Measurements from ENCODE around the gene NTSR1.

Gene NTSR1

DNA sequence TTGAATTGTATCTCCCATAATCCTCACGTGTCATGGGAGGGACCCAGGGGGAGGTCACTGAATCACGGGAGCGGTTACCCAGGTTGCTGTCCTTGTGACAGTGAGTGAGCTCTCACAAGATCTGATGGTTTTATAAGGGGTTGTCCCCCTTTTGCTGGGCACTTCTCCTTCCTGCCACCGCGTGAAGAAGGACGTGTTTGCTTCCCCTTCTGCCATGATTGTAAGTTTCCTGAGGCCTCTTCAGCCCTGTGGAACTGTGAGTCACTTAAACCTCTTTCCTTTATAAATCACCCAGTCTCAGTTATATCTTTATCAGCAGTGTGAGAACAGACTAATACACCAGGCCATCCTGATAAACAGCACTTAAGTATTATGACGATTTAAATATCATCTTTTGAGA, 78.7 kb downstream of the NTSR1 start:
- DNase-seq (ENCODE audit: low spot score): no peak

- DNase-seq (ENCODE audit: low spot score): no peak
These were observed 79.2 kb downstream of the NTSR1 start for GRCh38 chr20:62787866-62788265.

DNA sequence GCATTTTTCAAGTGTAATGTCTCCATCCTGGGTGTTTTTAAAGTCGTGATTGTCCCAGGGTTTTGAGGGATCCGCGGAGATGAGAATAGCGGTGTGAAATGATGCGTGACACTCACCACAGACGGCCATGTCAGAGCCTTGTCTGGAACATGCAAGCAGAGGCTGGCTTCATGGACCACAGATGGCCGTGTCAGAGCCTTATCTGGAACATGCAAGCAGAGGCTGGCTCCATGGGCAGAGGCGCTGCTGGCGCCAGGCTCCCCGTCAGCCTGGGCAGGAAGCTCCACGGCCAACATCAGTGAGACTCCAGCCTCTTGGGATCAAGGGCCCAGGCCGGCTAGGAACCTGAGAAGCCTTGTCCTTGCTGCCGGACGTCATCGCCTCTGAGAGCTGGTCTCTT, 80.0 kb downstream of the NTSR1 start:
- DNase-seq (ENCODE audit: low spot score): no peak

- DNase-seq (ENCODE audit: low spot score): no peak
These were observed 81.4 kb downstream of the NTSR1 start for GRCh38 chr20:62790075-62790474.

- DNase-seq (ENCODE audit: low spot score): peak; percentile 84
These were observed 82.9 kb downstream of the NTSR1 start for GRCh38 chr20:62791301-62792181.

DNA sequence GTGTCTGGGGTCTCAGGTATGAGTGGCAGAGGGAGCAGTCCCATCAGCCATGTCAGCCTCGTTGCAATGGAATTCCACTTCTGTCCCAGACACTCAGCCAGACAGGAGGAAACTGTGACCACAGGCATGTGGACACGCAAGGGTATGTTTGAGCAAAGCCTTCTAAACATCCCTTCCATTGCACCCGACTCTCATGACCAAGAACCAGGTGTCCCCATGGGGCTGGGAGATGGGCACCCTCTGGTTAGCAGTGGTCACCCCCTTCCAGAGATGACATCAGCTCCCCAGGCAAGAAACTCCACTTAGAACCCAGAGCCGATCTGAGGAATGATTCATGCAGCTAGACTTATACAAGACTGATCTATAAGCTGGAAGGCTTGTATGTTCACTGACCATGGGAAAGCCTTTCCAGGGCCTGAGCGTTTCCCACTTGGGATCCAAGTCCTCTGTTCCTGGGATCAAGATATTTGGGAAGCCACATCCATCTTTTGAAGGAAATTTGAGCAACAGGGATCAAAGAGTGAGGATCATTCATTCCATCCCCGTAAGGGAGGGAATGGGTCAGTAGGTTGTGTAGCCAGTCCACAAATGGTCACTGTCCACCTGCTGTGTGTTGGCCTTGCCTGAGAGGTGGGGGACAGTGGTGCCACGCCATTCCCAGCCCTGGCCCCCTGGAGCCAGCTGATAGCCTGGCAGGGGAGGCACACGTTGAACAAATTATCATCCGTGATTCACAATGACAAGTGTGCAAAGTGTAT, 83.7 kb downstream of the NTSR1 start:
- peak; percentile 70 for DNase-seq (ENCODE audit: low spot score)

DNA sequence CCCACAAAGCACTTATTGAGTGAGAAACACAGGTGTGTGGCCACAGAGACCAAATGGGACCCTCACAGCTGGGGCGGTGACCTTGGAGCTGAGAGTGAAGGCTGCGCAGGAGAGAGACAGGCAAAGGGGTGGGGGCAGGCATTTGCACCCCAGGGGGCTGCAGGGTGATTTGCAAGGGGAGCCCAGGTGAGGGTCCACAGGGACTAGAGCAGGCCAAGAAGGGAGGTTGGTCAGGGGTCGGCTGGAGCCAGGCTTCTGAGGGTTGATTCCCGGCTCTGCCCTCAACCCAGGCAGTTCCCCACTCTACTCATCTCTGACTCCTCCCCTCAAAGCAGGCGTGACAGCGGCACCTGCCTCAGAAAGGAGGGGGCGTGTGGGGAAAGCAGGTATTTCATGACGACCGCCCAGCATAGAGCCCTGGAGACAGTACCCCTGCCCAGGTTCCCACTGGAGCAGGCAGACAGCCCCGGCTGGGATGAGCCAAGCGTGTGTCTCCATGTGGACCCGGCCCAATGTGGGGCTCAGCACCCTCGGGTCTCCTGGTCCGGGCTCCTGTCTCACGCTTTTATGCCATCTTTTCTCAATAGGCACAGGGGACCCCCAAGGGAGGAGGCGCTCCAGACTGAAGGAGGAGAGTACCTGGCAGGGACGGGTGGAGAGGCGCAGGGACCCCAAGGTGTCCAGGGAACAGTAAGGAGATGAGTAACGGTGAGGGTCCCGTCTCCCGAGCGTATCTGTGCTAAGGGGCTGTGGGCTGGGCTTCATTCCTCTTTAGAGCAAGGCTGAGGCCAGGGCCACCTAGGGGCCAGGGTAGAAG, 84.5 kb downstream of the NTSR1 start:
- DNase-seq (ENCODE audit: low spot score): no peak

- DNase-seq (ENCODE audit: low spot score): no peak
These were observed 85.0 kb downstream of the NTSR1 start for GRCh38 chr20:62793757-62794006.

- peak; percentile 97 for DNase-seq (ENCODE audit: low spot score)
These were observed 85.5 kb downstream of the NTSR1 start for GRCh38 chr20:62794007-62794724.

GRCh38 chr20:62795023-62795761, 86.6 kb downstream of the NTSR1 start:
- peak; percentile 55 for DNase-seq (ENCODE audit: low spot score)

- no peak for DNase-seq (ENCODE audit: low spot score)
These were observed 88.3 kb downstream of the NTSR1 start for GRCh38 chr20:62796699-62797491.

DNA sequence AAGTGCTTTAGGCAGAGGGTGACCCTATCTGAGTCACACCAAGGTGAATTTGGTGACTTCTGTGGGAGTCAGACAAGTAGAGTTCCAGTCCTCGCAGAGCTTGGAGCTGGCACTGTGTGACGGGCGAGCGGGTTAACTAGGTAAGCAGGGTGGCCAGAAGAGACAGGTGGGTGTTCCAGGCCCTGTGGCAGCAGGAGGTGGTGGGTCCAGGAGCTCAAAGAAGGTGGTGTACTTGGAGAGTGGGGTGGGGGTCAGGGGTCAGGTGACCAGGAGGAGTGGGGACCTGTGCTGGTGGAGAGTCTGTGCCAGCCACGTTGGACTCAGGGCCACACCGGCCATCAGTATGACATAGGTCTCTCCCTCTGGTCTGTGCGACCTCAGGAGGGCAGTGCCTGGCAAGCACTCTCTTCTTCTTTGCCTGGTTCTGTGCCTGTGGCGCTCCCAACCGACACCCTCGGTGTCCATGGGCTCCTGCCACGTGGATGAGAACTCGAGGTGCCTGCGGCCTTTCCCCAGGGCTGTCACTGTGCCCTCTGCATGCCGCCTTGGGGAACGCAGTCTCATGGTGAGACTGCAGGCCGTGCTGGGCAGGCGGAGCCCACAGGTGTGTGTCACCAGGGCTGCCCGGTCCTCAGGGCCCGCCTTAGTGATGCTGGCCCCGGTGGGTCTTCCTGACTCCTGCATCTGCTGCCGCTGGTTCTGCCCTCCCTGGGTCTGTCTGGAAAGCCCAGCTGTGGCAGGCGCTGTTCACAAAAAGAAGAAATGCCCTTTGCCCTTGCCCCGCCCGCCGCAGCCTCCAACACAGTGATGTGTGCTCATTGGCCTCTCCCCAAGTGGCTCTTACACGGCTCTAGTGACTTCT, 89.3 kb downstream of the NTSR1 start:
- no peak for DNase-seq (ENCODE audit: low spot score)

GRCh38 chr20:62799036-62799435, 90.4 kb downstream of the NTSR1 start:
- DNase-seq (ENCODE audit: low spot score): no peak

- no peak for DNase-seq (ENCODE audit: low spot score)
These were observed 90.8 kb downstream of the NTSR1 start for GRCh38 chr20:62799459-62799858.

- DNase-seq (ENCODE audit: low spot score): no peak
These were observed 91.2 kb downstream of the NTSR1 start for GRCh38 chr20:62799873-62800272.

DNA sequence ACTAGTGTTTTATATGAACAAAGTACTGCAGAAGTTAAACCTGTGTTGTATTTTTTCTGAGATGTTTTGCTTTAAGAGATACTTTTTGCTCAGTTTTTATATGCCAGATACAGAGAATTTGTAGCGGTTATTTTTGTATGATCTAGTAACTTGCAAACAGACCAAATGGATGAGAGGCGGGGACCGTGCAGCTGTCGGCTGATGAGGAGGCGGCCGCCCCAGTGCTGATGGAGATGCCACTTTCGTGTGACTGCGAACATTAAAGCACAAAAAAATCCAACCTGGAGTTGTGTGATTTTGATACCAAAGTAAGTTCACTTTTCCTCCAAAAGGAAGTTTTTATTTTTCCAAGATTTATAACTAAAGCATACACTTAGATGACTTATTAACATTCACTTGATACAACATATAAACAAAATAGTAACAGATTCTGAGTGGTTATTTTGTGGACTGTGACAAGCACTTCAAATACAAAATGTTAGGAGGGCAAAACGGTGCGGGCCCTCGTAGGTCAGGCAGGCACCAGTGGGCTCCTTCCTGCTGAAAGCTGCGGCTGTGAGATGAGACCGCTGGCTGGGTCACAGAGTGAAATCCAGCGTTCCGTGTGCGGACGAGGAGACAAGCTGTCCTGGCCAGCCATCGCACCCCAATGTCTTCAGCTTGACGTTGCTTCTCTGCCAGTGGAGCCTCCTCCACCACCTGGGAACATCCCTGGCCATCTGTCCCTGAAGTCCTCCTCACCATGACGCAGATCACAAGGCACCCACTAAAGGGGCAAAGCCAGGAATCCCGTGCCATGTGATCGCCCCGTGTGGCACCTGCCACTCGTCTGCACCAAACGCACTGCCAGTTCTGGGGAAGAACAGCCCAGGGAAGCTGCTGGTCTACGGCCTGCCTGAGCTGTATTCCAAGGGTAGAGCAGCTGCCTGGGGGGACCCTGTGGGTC, 92.0 kb downstream of the NTSR1 start:
- DNase-seq (ENCODE audit: low spot score): no peak

- no peak for DNase-seq (ENCODE audit: low spot score)
These were observed 92.8 kb downstream of the NTSR1 start for GRCh38 chr20:62801284-62802010.

Data from AG08396 (cell line).